Measurements from ENCODE around the gene OBSL1.

Gene OBSL1

GRCh38 chr2:219596954-219597551, 25.7 kb upstream of the OBSL1 start:
- no peak for DNase-seq (ENCODE audit: low read depth, low spot score)

- DNase-seq (ENCODE audit: low read depth, low spot score) = no peak
Observed at GRCh38 chr2:219595256-219595655, 23.9 kb upstream of the OBSL1 start.

GRCh38 chr2:219593154-219593553, 21.8 kb upstream of the OBSL1 start:
- DNase-seq (ENCODE audit: low read depth, low spot score) = no peak

GRCh38 chr2:219592736-219593135, 21.4 kb upstream of the OBSL1 start:
- no peak for DNase-seq (ENCODE audit: low read depth, low spot score)

- no peak for DNase-seq (ENCODE audit: low read depth, low spot score)
Observed at GRCh38 chr2:219591091-219591490, 19.8 kb upstream of the OBSL1 start.

- DNase-seq (ENCODE audit: low read depth, low spot score) = no peak
Observed at GRCh38 chr2:219581346-219581745, 10.0 kb upstream of the OBSL1 start.

GRCh38 chr2:219578811-219579613, 7.7 kb upstream of the OBSL1 start:
- no peak for DNase-seq (ENCODE audit: low read depth, low spot score)

- no peak for DNase-seq (ENCODE audit: low read depth, low spot score)
Observed at GRCh38 chr2:219576505-219577388, 5.4 kb upstream of the OBSL1 start.

- no peak for DNase-seq (ENCODE audit: low read depth, low spot score)
Observed at GRCh38 chr2:219575566-219576504, 4.5 kb upstream of the OBSL1 start.

GRCh38 chr2:219574484-219575311, 3.4 kb upstream of the OBSL1 start:
- DNase-seq (ENCODE audit: low read depth, low spot score) = no peak

- DNase-seq (ENCODE audit: low read depth, low spot score) = no peak
Observed at GRCh38 chr2:219573166-219573565, 1.8 kb upstream of the OBSL1 start.

- DNase-seq (ENCODE audit: low read depth, low spot score) = no peak
Observed at GRCh38 chr2:219572237-219573001, 1.1 kb upstream of the OBSL1 start, which contains the start of gene INHA. INHA (plus strand) TSS chr2:219572310; CDS start chr2:219572375, 65 bp downstream.

- no peak for DNase-seq (ENCODE audit: low read depth, low spot score)
Observed at GRCh38 chr2:219570924-219571310, 422 bp downstream of the OBSL1 start.

GRCh38 chr2:219570194-219570923, 980 bp downstream of the OBSL1 start:
- DNase-seq (ENCODE audit: low read depth, low spot score) = no peak

- no peak for DNase-seq (ENCODE audit: low read depth, low spot score)
Observed at GRCh38 chr2:219569635-219570034, 1.7 kb downstream of the OBSL1 start.

- no peak for DNase-seq (ENCODE audit: low read depth, low spot score)
Observed at GRCh38 chr2:219569041-219569440, 2.3 kb downstream of the OBSL1 start.

GRCh38 chr2:219567791-219568361, 3.5 kb downstream of the OBSL1 start:
- DNase-seq (ENCODE audit: low read depth, low spot score) = no peak

GRCh38 chr2:219567131-219567530, 4.2 kb downstream of the OBSL1 start:
- no peak for DNase-seq (ENCODE audit: low read depth, low spot score)
